ENCODE measurements around the gene DDX41. TPM values are rescaled to one million over a fixed set of nuclear protein-coding genes. Genes with fewer than 3 reads are reported as not detected.

The DDX41 gene
- total and polyA plus RNA-seq, 8 donors, result 24.3 to 88.1 (median 42.7) TPM

DNA sequence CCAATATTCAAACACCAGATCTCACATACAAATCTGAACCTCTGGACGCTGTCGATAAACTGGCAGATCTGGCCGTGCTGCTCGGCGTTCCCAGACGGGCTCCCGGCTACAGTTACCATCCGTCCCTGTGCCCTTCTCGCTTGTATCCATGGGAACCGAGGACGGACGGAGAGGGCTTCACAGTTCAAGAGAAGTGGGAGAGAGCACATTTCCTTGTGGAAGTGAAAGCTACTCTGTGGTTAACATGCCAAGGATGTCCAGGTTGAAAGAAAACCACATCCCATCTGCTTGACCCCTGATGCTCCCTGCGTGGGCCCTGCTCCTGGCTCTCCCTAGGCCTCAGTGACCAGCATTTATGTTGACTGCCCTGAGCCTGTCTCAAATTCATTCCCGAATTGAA is 37.0 kb downstream of the DDX41 start:
- WGBS, 2 donors, result 77 to 83% methylated on average over 14 of the region's 14 CpGs
- intact Hi-C loops (cut with DNase I), result no loop called here
- H3K27ac ChIP-seq, result no peak overlapping the region

GRCh38 chr5:177478711-177479646 is 37.8 kb downstream of the DDX41 start:
- WGBS, 2 donors, result 42 to 43% methylated on average over 18 of the region's 18 CpGs
- Histone ChIP-seq H3K36me3 (no peaks in the 10 kb centered on the region), H3K27me3 (no peaks in the 10 kb centered on the region), H3K4me1 (peaks cover 0 to 3% (median 0%) of the 10 kb centered on the region in 3 donors), H3K4me3 (no peak overlapping the region), H3K27ac (no peak overlapping the region), H3K9me3 (no peaks in the 10 kb centered on the region)
- DNase-seq (peak in 4 of 6 donors; percentile 58 to 77 (median 69)), ATAC-seq (peak; percentile 62 to 73 (median 68)), FAIRE-seq (no peak)
- intact Hi-C loops (cut with DNase I), result no loop called here
- no peak for TF ChIP-seq CTCF (IDR thresholded peaks at IDR 0.05)

More for the DNA sequence above, 37.0 kb downstream of the DDX41 start:
- ATAC-seq (peak in 3 of 4 donors; percentile 17 to 33 (median 18)), FAIRE-seq (no peak), DNase-seq (no peak)
- no peaks in the 10 kb centered on the region for H3K36me3 ChIP-seq
- no peaks in the 10 kb centered on the region for H3K9me3 ChIP-seq
- no peaks in the 10 kb centered on the region for H3K27me3 ChIP-seq
- no peak overlapping the region for H3K4me3 ChIP-seq
- peaks cover 0 to 3% (median 0%) of the 10 kb centered on the region in 3 donors for H3K4me1 ChIP-seq
- no peak for TF ChIP-seq CTCF (IDR thresholded peaks at IDR 0.05)

- Histone ChIP-seq H3K27me3 (no peaks in the 10 kb centered on the region), H3K9me3 (no peaks in the 10 kb centered on the region), H3K27ac (no peak overlapping the region), H3K4me3 (no peak overlapping the region), H3K4me1 (peaks cover 0 to 3% (median 0%) of the 10 kb centered on the region in 3 donors), H3K36me3 (no peaks in the 10 kb centered on the region)
- DNase-seq (peak in 1 of 6 donors; percentile 29), FAIRE-seq (no peak), ATAC-seq (no peak)
- 94% methylated on average over 13 of the region's 13 CpGs for WGBS, 2 donors
- TF ChIP-seq CTCF (IDR thresholded peaks at IDR 0.05), result no peak
- intact Hi-C loops (cut with DNase I), result no loop called here
These were observed 38.9 kb downstream of the DDX41 start for GRCh38 chr5:177477701-177478477.

- Histone ChIP-seq H3K27me3 (no peaks in the 10 kb centered on the region), H3K4me1 (peaks cover 0 to 6% (median 6%) of the 10 kb centered on the region in 3 donors), H3K4me3 (no peak overlapping the region), H3K27ac (no peak overlapping the region), H3K9me3 (no peaks in the 10 kb centered on the region), H3K36me3 (no peaks in the 10 kb centered on the region)
- FAIRE-seq (no peak), ATAC-seq (no peak), DNase-seq (peak in 1 of 6 donors; percentile 47)
- intact Hi-C loops (cut with DNase I), result no loop called here
- 86 to 89% methylated on average over 18 of the region's 18 CpGs for WGBS, 2 donors
- TF ChIP-seq CTCF (IDR thresholded peaks at IDR 0.05), result no peak
These were observed 40.1 kb downstream of the DDX41 start for GRCh38 chr5:177476531-177477233.

Data from pancreas (tissue), 10 donors.